K562 (cell line): ENCODE results near the gene GPR15.

Source experiments
- ATF1 ChIP-seq, 2 experiments: fragments of 450-650 bp in 1 of 2; IDR thresholded peaks; 2 replicates each; pipeline ENCODE4 v1.6.1; 2016; ENCODE audit warnings: missing compliant biosample characterization in 1 of 2, missing genetic modification characterization in 1 of 2
- ATF3 ChIP-seq, 2 experiments: fragments of 450-650 bp in 1 of 2; sonication (generic) in 1 of 2; formaldehyde crosslinking in 1 of 2; IDR thresholded peaks in 1 of 2; conservative IDR thresholded peaks in 1 of 2; 2 replicates each; pipeline versions ENCODE4 v1.6.1 to v1.8.1; 2016 to 2023; ENCODE audit warnings: mild to moderate bottlenecking in 2 of 2, moderate library complexity in 2 of 2, inconsistent platforms in 1 of 2, missing genetic modification reagents in 1 of 2
- CTCF ChIP-seq, 3 experiments: IDR thresholded peaks in 2 of 3; conservative IDR thresholded peaks in 1 of 3; 2 replicates each; pipeline ENCODE4 v1.5.1; 2011 to 2012; ENCODE audit warnings: low read length in 3 of 3, mild to moderate bottlenecking in 3 of 3, control low read depth in 2 of 3, improper control_type of control experiment in 1 of 3, inconsistent platforms in 1 of 3, low read depth in 1 of 3, mixed read lengths in 1 of 3, moderate library complexity in 1 of 3; ENCODE audit not compliant: insufficient read depth in 2 of 3
- FOXJ3 ChIP-seq: sonication (generic); formaldehyde crosslinking; IDR thresholded peaks from 2 replicates; pipeline ENCODE4 v1.4.0; 2020; ENCODE audit warnings: mild to moderate bottlenecking, missing genetic modification reagents
- GATAD2A ChIP-seq: fragments of 450-650 bp; IDR thresholded peaks from 2 replicates; pipeline ENCODE4 v1.6.1; 2017
- HMGXB4 ChIP-seq: sonication (generic); formaldehyde crosslinking; IDR thresholded peaks from 2 replicates; pipeline ENCODE4 v1.8.1; 2023; ENCODE audit warnings: mild to moderate bottlenecking, missing genetic modification reagents
- JUN ChIP-seq, 2 experiments: sonication (generic) in 1 of 2; formaldehyde crosslinking in 1 of 2; IDR thresholded peaks; 2 replicates each; pipeline versions ENCODE4 v1.6.1 to v1.8.0; 2012 to 2022; ENCODE audit warnings: borderline replicate concordance in 2 of 2, mild to moderate bottlenecking in 2 of 2, improper control_type of control experiment in 1 of 2, low read depth in 1 of 2, low read length in 1 of 2, missing genetic modification reagents in 1 of 2
- NCOA1 ChIP-seq: fragments of 450-650 bp; IDR thresholded peaks from 2 replicates; pipeline ENCODE4 v1.6.1; 2016; ENCODE audit warnings: low read depth
- POLR2AphosphoS5 ChIP-seq: IDR thresholded peaks from 2 replicates; pipeline ENCODE4 v1.6.1; 2011; ENCODE audit warnings: mild to moderate bottlenecking, low read depth, low read length, moderate library complexity; ENCODE audit not compliant: control insufficient read depth, insufficient read depth
- SAFB ChIP-seq: fragments of 200-400 bp; formaldehyde crosslinking; IDR thresholded peaks from 2 replicates; pipeline ENCODE4 v1.6.1; 2017; ENCODE audit warnings: low read depth, low read length, borderline replicate concordance
- TSHZ1 ChIP-seq: fragments of 250-450 bp; sonication (Bioruptor Pico); IDR thresholded peaks from 2 replicates; pipeline ENCODE4 v1.4.0; 2020; ENCODE audit warnings: mild to moderate bottlenecking, moderate library complexity
- YY1 ChIP-seq, 3 experiments: IDR thresholded peaks; 2 replicates each; pipeline ENCODE4 v1.6.1; 2011; ENCODE audit warnings: low read length in 2 of 3, mild to moderate bottlenecking in 2 of 3, moderate library complexity in 2 of 3, borderline replicate concordance in 1 of 3, control low read depth in 1 of 3, low read depth in 1 of 3; ENCODE audit not compliant: insufficient read depth in 3 of 3, insufficient replicate concordance in 2 of 3, control insufficient read depth in 1 of 3, insufficient read length in 1 of 3; ENCODE audit errors: extremely low read depth in 1 of 3
- ZKSCAN1 ChIP-seq: fragments of 150-350 bp; IDR thresholded peaks from 2 replicates; pipeline ENCODE4 v1.6.1; 2016; ENCODE audit warnings: low read depth, low read length
- ZNF76 ChIP-seq: fragments of 250-450 bp; sonication (Bioruptor Pico); IDR thresholded peaks from 2 replicates; pipeline ENCODE4 v1.4.0; 2020; ENCODE audit warnings: mild to moderate bottlenecking, moderate library complexity, borderline replicate concordance

GRCh38 chr3:98567666-98568270 lies 36.0 kb downstream of the GPR15 start:
- TF ChIP-seq SAFB = no peak
- TF ChIP-seq YY1 (IDR thresholded peaks at IDR 0.05; ENCODE audit: borderline replicate concordance in 1 of 3, control insufficient read depth in 1 of 3, extremely low read depth in 1 of 3, insufficient read depth in 3 of 3, insufficient read length in 1 of 3, insufficient replicate concordance in 2 of 3, low read depth in 1 of 3, low read length in 2 of 3) = no peak
- no peak for TF ChIP-seq JUN (IDR thresholded peaks at IDR 0.05; ENCODE audit: borderline replicate concordance, low read depth, low read length)
- TF ChIP-seq JUN (CRISPR knock-in tag; IDR thresholded peaks at IDR 0.05; ENCODE audit: borderline replicate concordance) = no peak
- no peak for TF ChIP-seq HMGXB4 (CRISPR knock-in tag)
- TF ChIP-seq POLR2AphosphoS5 = no peak
- TF ChIP-seq FOXJ3 (CRISPR knock-in tag) = no peak
- TF ChIP-seq ATF1 (CRISPR knock-in tag; IDR thresholded peaks at IDR 0.05) = no peak
- TF ChIP-seq ATF1 (tag; IDR thresholded peaks at IDR 0.05) = no peak
- TF ChIP-seq ATF3 (IDR thresholded peaks at IDR 0.05) = no peak
- no peak for TF ChIP-seq ATF3 (CRISPR knock-in tag; conservative IDR thresholded peaks at IDR 0.05)
- TF ChIP-seq ZNF76 (CRISPR knock-in tag) = no peak
- no peak for TF ChIP-seq ZKSCAN1
- no peak for TF ChIP-seq NCOA1
- no peak for TF ChIP-seq GATAD2A
- TF ChIP-seq TSHZ1 (CRISPR knock-in tag) = no peak
- TF ChIP-seq CTCF (IDR thresholded peaks at IDR 0.05 in 2 of 3, conservative IDR thresholded peaks at IDR 0.05 in 1 of 3; ENCODE audit: insufficient read depth in 2 of 3, low read depth in 1 of 3, low read length in 3 of 3) = no peak
